BLaER1 treated with 17β-estradiol and CSF1 and Interleukin-3, amounts not matched to agents 10 nM and 100 nM (cell line): ENCODE data around the gene KIF27.

ENCODE experiments used
- H3K27ac ChIP-seq, 11 experiments: shearing (Covaris generic); formaldehyde crosslinking; 2 replicates each; pipeline ENCODE4 v1.8.1; 2022
- H3K27me3 ChIP-seq, 11 experiments: shearing (Covaris generic); formaldehyde crosslinking; 2 replicates each; pipeline ENCODE4 v1.8.1; 2022
- H3K36me3 ChIP-seq, 11 experiments: shearing (Covaris generic); formaldehyde crosslinking; 2 replicates each; pipeline ENCODE4 v1.8.1; 2022
- H3K4me1 ChIP-seq, 10 experiments: shearing (Covaris generic); formaldehyde crosslinking; 2 replicates each; pipeline ENCODE4 v1.8.1; 2022
- H3K4me2 ChIP-seq, 11 experiments: shearing (Covaris generic); formaldehyde crosslinking; 2 replicates each; pipeline ENCODE4 v1.8.1; 2022
- H3K4me3 ChIP-seq, 10 experiments: shearing (Covaris generic); formaldehyde crosslinking; 2 replicates each; pipeline ENCODE4 v1.8.1; 2022
- H3K9ac ChIP-seq, 11 experiments: shearing (Covaris generic); formaldehyde crosslinking; 2 replicates each; pipeline ENCODE4 v1.8.1; 2022
- H3K9me3 ChIP-seq, 11 experiments: shearing (Covaris generic); formaldehyde crosslinking; replicated peaks in 1 of 11; 2 replicates each; pipeline ENCODE4 v1.8.1; 2022
- H4K20me1 ChIP-seq, 11 experiments: shearing (Covaris generic); formaldehyde crosslinking; 2 replicates each; pipeline ENCODE4 v1.8.1; 2022
- Cebpa-rat ChIP-seq, 11 experiments: shearing (Covaris generic); IDR thresholded peaks; 2 replicates each; pipeline ENCODE4 v1.8.1; 2022

KIF27 gene

GRCh38 chr9:83935276-83935935 lies 14.2 kb upstream of the KIF27 start:
- H3K36me3 ChIP-seq = no peaks in the 10 kb centered on the region
- H3K4me2 ChIP-seq = peak overlapping the region in 7 of 11 experiments; percentile 27 to 77 (median 58); a peak in 9 of 22 replicates
- no peaks in the 10 kb centered on the region for H3K9me3 ChIP-seq
- no peak overlapping the region for H3K4me3 ChIP-seq
- H3K9ac ChIP-seq = peak overlapping the region in 1 of 11 experiments; percentile 39; a peak in 1 of 22 replicates
- H3K27me3 ChIP-seq = no peaks in the 10 kb centered on the region
- peaks cover 0 to 66% (median 30%) of the 10 kb centered on the region in 10 experiments; a peak in 14 of 20 replicates for H3K4me1 ChIP-seq
- H3K27ac ChIP-seq = peak overlapping the region in 6 of 11 experiments; percentile 21 to 70 (median 44); a peak in 9 of 22 replicates
- no peaks in the 10 kb centered on the region for H4K20me1 ChIP-seq
- no peak for TF ChIP-seq Cebpa-rat (IDR thresholded peaks at IDR 0.05)

GRCh38 chr9:83934569-83935275 lies 13.5 kb upstream of the KIF27 start:
- Histone ChIP-seq H3K9ac (peak overlapping the region in 2 of 11 experiments; percentile 16 to 39; a peak in 1 of 22 replicates), H3K4me1 (peaks cover 0 to 66% (median 30%) of the 10 kb centered on the region in 10 experiments; a peak in 14 of 20 replicates), H3K4me2 (peak overlapping the region in 8 of 11 experiments; percentile 27 to 77 (median 56); a peak in 14 of 22 replicates), H3K27me3 (no peaks in the 10 kb centered on the region), H3K9me3 (no peaks in the 10 kb centered on the region), H3K4me3 (no peak overlapping the region), H3K27ac (peak overlapping the region in 6 of 11 experiments; percentile 21 to 70 (median 44); a peak in 9 of 22 replicates), H4K20me1 (no peaks in the 10 kb centered on the region), H3K36me3 (no peaks in the 10 kb centered on the region)
- TF ChIP-seq Cebpa-rat (IDR thresholded peaks at IDR 0.05) = no peak

- peak in 3 of 11 experiments; percentile 26 to 53 (median 27); a peak in 2 of 22 replicates for TF ChIP-seq Cebpa-rat (IDR thresholded peaks at IDR 0.05)
- peak overlapping the region in 4 of 11 experiments; percentile 7 to 70 (median 48); a peak in 4 of 22 replicates for H3K27ac ChIP-seq
- H3K9ac ChIP-seq = no peak overlapping the region
- H3K4me3 ChIP-seq = no peak overlapping the region
- H3K4me1 ChIP-seq = peaks cover 0 to 66% (median 30%) of the 10 kb centered on the region in 10 experiments; a peak in 14 of 20 replicates
- H3K36me3 ChIP-seq = no peaks in the 10 kb centered on the region
- H3K4me2 ChIP-seq = peak overlapping the region in 6 of 11 experiments; percentile 49 to 77 (median 63); a peak in 9 of 22 replicates
- H3K9me3 ChIP-seq = no peaks in the 10 kb centered on the region
- H4K20me1 ChIP-seq = no peaks in the 10 kb centered on the region
- no peaks in the 10 kb centered on the region for H3K27me3 ChIP-seq
Observed at GRCh38 chr9:83933790-83934189, 12.6 kb upstream of the KIF27 start.

GRCh38 chr9:83932851-83933250 lies 11.6 kb upstream of the KIF27 start:
- no peak overlapping the region for H3K9ac ChIP-seq
- H3K9me3 ChIP-seq = no peaks in the 10 kb centered on the region
- no peaks in the 10 kb centered on the region for H3K27me3 ChIP-seq
- H3K27ac ChIP-seq = no peak overlapping the region; a peak in 1 of 22 replicates
- no peak overlapping the region; a peak in 1 of 22 replicates for H3K4me2 ChIP-seq
- no peak for TF ChIP-seq Cebpa-rat (IDR thresholded peaks at IDR 0.05)
- no peaks in the 10 kb centered on the region for H4K20me1 ChIP-seq
- H3K4me3 ChIP-seq = no peak overlapping the region
- H3K36me3 ChIP-seq = no peaks in the 10 kb centered on the region
- peaks cover 0 to 66% (median 30%) of the 10 kb centered on the region in 10 experiments; a peak in 14 of 20 replicates for H3K4me1 ChIP-seq

GRCh38 chr9:83932011-83932410 lies 10.8 kb upstream of the KIF27 start:
- peak overlapping the region in 6 of 11 experiments; percentile 10 to 53 (median 28); a peak in 8 of 22 replicates for H3K4me2 ChIP-seq
- TF ChIP-seq Cebpa-rat (IDR thresholded peaks at IDR 0.05) = no peak
- H3K9me3 ChIP-seq = no peaks in the 10 kb centered on the region
- peaks cover 0 to 58% (median 27%) of the 10 kb centered on the region in 10 experiments; a peak in 14 of 20 replicates for H3K4me1 ChIP-seq
- no peak overlapping the region for H3K4me3 ChIP-seq
- H3K27me3 ChIP-seq = no peaks in the 10 kb centered on the region
- H3K9ac ChIP-seq = no peak overlapping the region
- peak overlapping the region in 1 of 11 experiments; percentile 14; a peak in 1 of 22 replicates for H3K27ac ChIP-seq
- no peaks in the 10 kb centered on the region for H4K20me1 ChIP-seq
- no peaks in the 10 kb centered on the region for H3K36me3 ChIP-seq

- Histone ChIP-seq H3K4me2 (peak overlapping the region in 5 of 11 experiments; percentile 23 to 53 (median 34); a peak in 3 of 22 replicates), H4K20me1 (no peaks in the 10 kb centered on the region), H3K9me3 (no peaks in the 10 kb centered on the region), H3K27ac (peak overlapping the region in 1 of 11 experiments; percentile 31; a peak in 1 of 22 replicates), H3K4me1 (peaks cover 0 to 54% (median 27%) of the 10 kb centered on the region in 10 experiments; a peak in 14 of 20 replicates), H3K27me3 (no peaks in the 10 kb centered on the region), H3K4me3 (no peak overlapping the region), H3K9ac (no peak overlapping the region), H3K36me3 (no peaks in the 10 kb centered on the region)
- TF ChIP-seq Cebpa-rat (IDR thresholded peaks at IDR 0.05) = no peak
Observed at GRCh38 chr9:83930881-83931280, 9.6 kb upstream of the KIF27 start.

- Histone ChIP-seq H4K20me1 (no peaks in the 10 kb centered on the region), H3K27ac (no peak overlapping the region), H3K4me3 (no peak overlapping the region), H3K4me1 (peaks cover 0 to 29% (median 16%) of the 10 kb centered on the region in 10 experiments; a peak in 14 of 20 replicates), H3K36me3 (no peaks in the 10 kb centered on the region), H3K9ac (no peak overlapping the region), H3K27me3 (no peaks in the 10 kb centered on the region), H3K9me3 (no peaks in the 10 kb centered on the region), H3K4me2 (no peak overlapping the region)
- peak in 2 of 11 experiments; percentile 23 to 32; a peak in 1 of 22 replicates for TF ChIP-seq Cebpa-rat (IDR thresholded peaks at IDR 0.05)
Observed at GRCh38 chr9:83927591-83927990, 6.4 kb upstream of the KIF27 start.

- Histone ChIP-seq H4K20me1 (no peaks in the 10 kb centered on the region), H3K9me3 (no peaks in the 10 kb centered on the region), H3K4me3 (peak overlapping the region; percentile 61 to 84 (median 78)), H3K4me2 (peak overlapping the region; percentile 69 to 90 (median 80)), H3K9ac (peak overlapping the region; percentile 86 to 98 (median 89)), H3K4me1 (peaks cover 19 to 32% (median 22%) of the 10 kb centered on the region in 10 experiments; a peak in 19 of 20 replicates), H3K27me3 (no peaks in the 10 kb centered on the region), H3K36me3 (peaks cover 0 to 16% (median 0%) of the 10 kb centered on the region in 11 experiments; a peak in 6 of 22 replicates), H3K27ac (peak overlapping the region; percentile 82 to 95 (median 89))
- no peak for TF ChIP-seq Cebpa-rat (IDR thresholded peaks at IDR 0.05)
Observed at GRCh38 chr9:83920469-83920926, 734 bp downstream of the KIF27 start.
